Measurements from ENCODE around the gene ALG14.

ALG14 gene

DNA sequence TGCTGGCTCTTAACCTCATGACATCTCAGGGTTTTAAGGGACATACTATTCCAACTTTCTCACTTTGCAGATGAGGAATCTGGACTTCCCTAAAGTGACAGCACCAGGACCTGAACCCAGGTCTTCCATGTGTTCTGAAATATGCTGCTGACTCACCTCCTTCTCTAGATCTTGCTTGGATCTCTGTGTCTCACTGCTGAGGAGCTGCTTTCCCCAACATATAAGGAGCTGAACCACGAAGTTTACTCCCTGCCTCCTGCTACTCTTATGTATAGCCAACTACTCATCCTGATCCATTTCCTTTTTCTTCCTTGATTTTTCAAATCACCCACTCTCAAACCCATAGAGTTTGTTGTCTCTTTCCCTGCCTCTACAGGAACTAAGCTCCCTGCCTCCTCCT is 38.2 kb downstream of the ALG14 start:
- Histone ChIP-seq H3K4me3 (ENCODE audit: insufficient read depth, low read length, poor library complexity, severe bottlenecking) (no peak overlapping the region), H3K27me3 (ENCODE audit: low read length) (no peaks in the 10 kb centered on the region), H2AFZ (ENCODE audit: low read depth, low read length, severe bottlenecking) (no peak overlapping the region), H3K9me2 (replicated peaks; ENCODE audit: insufficient read depth, low read length) (no peaks in the 10 kb centered on the region), H3K9ac (ENCODE audit: low read length) (no peak overlapping the region), H3F3A (ENCODE audit: insufficient read depth) (no peaks in the 10 kb centered on the region), H3K9me3 (ENCODE audit: insufficient read depth, low read length) (no peaks in the 10 kb centered on the region), H3K36me3 (ENCODE audit: low read length) (no peaks in the 10 kb centered on the region), H3K4me2 (ENCODE audit: low read depth, low read length, poor library complexity, severe bottlenecking) (no peak overlapping the region), H4K20me1 (ENCODE audit: low read depth, low read length) (no peaks in the 10 kb centered on the region), H3K79me2 (ENCODE audit: insufficient read depth, low read length) (no peaks in the 10 kb centered on the region), H3K27ac (ENCODE audit: low read depth, low read length) (no peak overlapping the region)
- TF ChIP-seq, protein P1, sequence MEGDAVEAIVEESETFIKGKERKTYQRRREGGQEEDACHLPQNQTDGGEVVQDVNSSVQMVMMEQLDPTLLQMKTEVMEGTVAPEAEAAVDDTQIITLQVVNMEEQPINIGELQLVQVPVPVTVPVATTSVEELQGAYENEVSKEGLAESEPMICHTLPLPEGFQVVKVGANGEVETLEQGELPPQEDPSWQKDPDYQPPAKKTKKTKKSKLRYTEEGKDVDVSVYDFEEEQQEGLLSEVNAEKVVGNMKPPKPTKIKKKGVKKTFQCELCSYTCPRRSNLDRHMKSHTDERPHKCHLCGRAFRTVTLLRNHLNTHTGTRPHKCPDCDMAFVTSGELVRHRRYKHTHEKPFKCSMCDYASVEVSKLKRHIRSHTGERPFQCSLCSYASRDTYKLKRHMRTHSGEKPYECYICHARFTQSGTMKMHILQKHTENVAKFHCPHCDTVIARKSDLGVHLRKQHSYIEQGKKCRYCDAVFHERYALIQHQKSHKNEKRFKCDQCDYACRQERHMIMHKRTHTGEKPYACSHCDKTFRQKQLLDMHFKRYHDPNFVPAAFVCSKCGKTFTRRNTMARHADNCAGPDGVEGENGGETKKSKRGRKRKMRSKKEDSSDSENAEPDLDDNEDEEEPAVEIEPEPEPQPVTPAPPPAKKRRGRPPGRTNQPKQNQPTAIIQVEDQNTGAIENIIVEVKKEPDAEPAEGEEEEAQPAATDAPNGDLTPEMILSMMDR (IDR thresholded peaks at IDR 0.05; ENCODE audit: insufficient read depth, low read length, poor library complexity, severe bottlenecking), result no peak
- TF ChIP-seq EZH2phosphoT487 (conservative IDR thresholded peaks at IDR 0.05; ENCODE audit: low read length), result no peak

DNA sequence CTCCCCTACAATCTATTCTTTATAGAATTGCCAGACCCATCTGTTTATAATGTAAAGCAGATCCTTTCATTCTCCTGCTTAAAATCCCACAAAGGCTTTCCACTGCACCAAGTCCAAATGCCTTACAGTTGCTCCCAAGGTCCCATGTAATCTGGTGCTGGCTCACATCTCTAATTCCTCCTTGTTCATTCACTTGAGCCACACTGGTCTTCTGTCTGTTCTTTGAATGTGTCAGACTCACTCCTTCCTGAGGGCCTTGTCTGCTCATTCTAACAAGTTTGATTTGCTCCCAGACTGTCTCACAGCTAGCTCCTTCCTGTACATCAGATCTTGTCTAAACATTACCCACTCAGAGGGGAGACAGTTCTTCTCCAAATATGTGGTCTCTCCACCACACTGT is 38.9 kb downstream of the ALG14 start:
- H3K9me2 ChIP-seq (replicated peaks; ENCODE audit: insufficient read depth, low read length), result no peaks in the 10 kb centered on the region
- no peaks in the 10 kb centered on the region for H3K9me3 ChIP-seq (ENCODE audit: insufficient read depth, low read length)
- no peaks in the 10 kb centered on the region for H3K79me2 ChIP-seq (ENCODE audit: insufficient read depth, low read length)
- no peaks in the 10 kb centered on the region for H3K27me3 ChIP-seq (ENCODE audit: low read length)
- H3K4me3 ChIP-seq (ENCODE audit: insufficient read depth, low read length, poor library complexity, severe bottlenecking), result no peak overlapping the region
- no peak overlapping the region for H3K27ac ChIP-seq (ENCODE audit: low read depth, low read length)
- TF ChIP-seq, protein P1 (IDR thresholded peaks at IDR 0.05; ENCODE audit: insufficient read depth, low read length, poor library complexity, severe bottlenecking), result no peak
- no peak for TF ChIP-seq EZH2phosphoT487 (conservative IDR thresholded peaks at IDR 0.05; ENCODE audit: low read length)
- H3K36me3 ChIP-seq (ENCODE audit: low read length), result no peaks in the 10 kb centered on the region
- H2AFZ ChIP-seq (ENCODE audit: low read depth, low read length, severe bottlenecking), result no peak overlapping the region
- no peaks in the 10 kb centered on the region for H4K20me1 ChIP-seq (ENCODE audit: low read depth, low read length)
- H3F3A ChIP-seq (ENCODE audit: insufficient read depth), result no peaks in the 10 kb centered on the region
- H3K9ac ChIP-seq (ENCODE audit: low read length), result no peak overlapping the region
- H3K4me2 ChIP-seq (ENCODE audit: low read depth, low read length, poor library complexity, severe bottlenecking), result no peak overlapping the region

- Histone ChIP-seq H3K4me3 (ENCODE audit: insufficient read depth, low read length, poor library complexity, severe bottlenecking) (no peak overlapping the region), H3K9ac (ENCODE audit: low read length) (no peak overlapping the region), H2AFZ (ENCODE audit: low read depth, low read length, severe bottlenecking) (no peak overlapping the region), H3K4me2 (ENCODE audit: low read depth, low read length, poor library complexity, severe bottlenecking) (no peak overlapping the region), H3K79me2 (ENCODE audit: insufficient read depth, low read length) (no peaks in the 10 kb centered on the region), H3K27me3 (ENCODE audit: low read length) (no peaks in the 10 kb centered on the region), H4K20me1 (ENCODE audit: low read depth, low read length) (no peaks in the 10 kb centered on the region), H3K27ac (ENCODE audit: low read depth, low read length) (no peak overlapping the region), H3F3A (ENCODE audit: insufficient read depth) (no peaks in the 10 kb centered on the region), H3K36me3 (ENCODE audit: low read length) (no peaks in the 10 kb centered on the region), H3K9me3 (ENCODE audit: insufficient read depth, low read length) (no peaks in the 10 kb centered on the region), H3K9me2 (replicated peaks; ENCODE audit: insufficient read depth, low read length) (no peaks in the 10 kb centered on the region)
- TF ChIP-seq EZH2phosphoT487 (conservative IDR thresholded peaks at IDR 0.05; ENCODE audit: low read length), result no peak
- TF ChIP-seq, protein P1 (IDR thresholded peaks at IDR 0.05; ENCODE audit: insufficient read depth, low read length, poor library complexity, severe bottlenecking), result no peak
Measured at GRCh38 chr1:95029532-95029931, 43.2 kb downstream of the ALG14 start.
